ENCODE results near the gene SPNS3. TPM values are rescaled to one million over a fixed set of nuclear protein-coding genes. Genes with fewer than 3 reads are reported as not detected.

SPNS3 gene
- total and polyA plus RNA-seq, 2 of the 4 experiments (the other 2 are of a cell fraction), result 0.18 TPM; not detected in 1

DNA sequence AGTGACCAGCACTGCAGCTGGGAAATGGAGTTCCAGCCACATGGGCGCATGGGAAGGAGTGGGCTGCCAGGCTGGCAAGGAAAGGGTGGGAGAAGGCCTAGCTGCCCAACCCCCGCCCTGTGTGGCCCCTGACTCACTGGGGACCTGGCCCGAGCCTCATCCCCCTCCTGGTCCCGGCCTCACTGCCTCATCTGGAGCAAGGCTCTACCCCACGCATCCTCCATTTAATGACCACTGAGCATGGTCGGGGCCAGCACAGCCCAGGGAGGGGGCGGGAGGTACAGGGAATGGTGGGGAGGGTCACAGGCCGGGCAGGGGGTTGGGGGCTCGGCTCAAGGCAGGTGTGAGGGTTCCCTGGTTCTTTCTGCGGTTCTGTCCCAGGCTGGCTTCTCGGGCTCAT, 81.0 kb downstream of the SPNS3 start:
- no peak overlapping the region for H2BK5ac ChIP-seq (ENCODE audit: low read depth, low read length, poor library complexity, severe bottlenecking)
- no peak overlapping the region for H3K56ac ChIP-seq (ENCODE audit: extremely low read depth, insufficient read depth, low read length)
- in situ Hi-C loops (cut with MboI; ENCODE audit: low sequenced_read_pairs) (no loop called here), dilution Hi-C loops (cut with HindIII; ENCODE audit: low sequenced_read_pairs, unreplicated experiment) (no loop called here), intact Hi-C loops (cut with micrococcal nuclease) (no loop called here)
- no TSS peak for BruUV-seq (replicated peaks)
- no peak overlapping the region for H3K27ac ChIP-seq (ENCODE audit: insufficient read depth, low read length)
- H2BK120ac ChIP-seq (ENCODE audit: low read depth, low read length), result no peak overlapping the region
- no peak overlapping the region for H3K18ac ChIP-seq (ENCODE audit: low read depth, low read length)
- H2AK5ac ChIP-seq (ENCODE audit: low read depth, low read length), result no peak overlapping the region
- H3K4ac ChIP-seq (ENCODE audit: low read depth, low read length), result no peak overlapping the region
- no peak for ATAC-seq (ENCODE audit: low read depth)
- H3K9me3 ChIP-seq (ENCODE audit: control insufficient read depth, insufficient read depth, low read length), result peaks cover 2% of the 10 kb centered on the region; the same call in 1 of the 2 replicates
- no peak overlapping the region for H3K4me2 ChIP-seq (ENCODE audit: low read depth, low read length)
- 83% methylated on average over 1 of the region's 11 CpGs; no CpG with 5 or more reads in 1 of the 2 experiments for WGBS, 2 experiments (ENCODE audit: extremely low coverage in 2 of 2, insufficient read length in 1 of 2)
- no peak overlapping the region for H2BK20ac ChIP-seq (ENCODE audit: low read depth, low read length)
- peaks cover 6% of the 10 kb centered on the region for H3K4me1 ChIP-seq (ENCODE audit: control insufficient read depth, insufficient read depth, low read length)
- no peak for DNase-seq
- no peak overlapping the region for H3K23ac ChIP-seq (ENCODE audit: low read depth, low read length)
- no peaks in the 10 kb centered on the region for H3K79me1 ChIP-seq (ENCODE audit: low read depth in 1 of 2, low read length in 2 of 2)
- no peak overlapping the region for H2AK9ac ChIP-seq (replicated peaks; ENCODE audit: low read depth, low read length, poor library complexity)
- no peak overlapping the region for H3K9ac ChIP-seq (ENCODE audit: low read depth, low read length)
- no peaks in the 10 kb centered on the region for H4K20me1 ChIP-seq (ENCODE audit: insufficient read depth, low read length)
- H3K27me3 ChIP-seq (ENCODE audit: control insufficient read depth, insufficient read depth, low read length), result peaks cover 21% of the 10 kb centered on the region; the same call in 1 of the 2 replicates
- no peak overlapping the region for H4K91ac ChIP-seq (ENCODE audit: insufficient read depth, low read depth, low read length)
- TF ChIP-seq CTCF (conservative IDR thresholded peaks at IDR 0.05; ENCODE audit: low read depth, low read length) (no peak), MAZ (IDR thresholded peaks at IDR 0.05; ENCODE audit: borderline replicate concordance, low read depth, low read length) (no peak), RCOR1 (IDR thresholded peaks at IDR 0.05; ENCODE audit: insufficient replicate concordance, low read length) (no peak), SMC3 (IDR thresholded peaks at IDR 0.05; ENCODE audit: low read depth, low read length) (no peak), MXI1 (IDR thresholded peaks at IDR 0.05; ENCODE audit: borderline replicate concordance, low read depth, low read length) (no peak), NFE2L2 (IDR thresholded peaks at IDR 0.05; ENCODE audit: low read depth, low read length) (no peak), CEBPB (IDR thresholded peaks at IDR 0.05; ENCODE audit: low read depth, low read length) (no peak), FOS (IDR thresholded peaks at IDR 0.05; ENCODE audit: low read depth, low read length) (no peak), ELK1 (IDR thresholded peaks at IDR 0.05; ENCODE audit: borderline replicate concordance, low read depth, low read length) (no peak), CHD1 (IDR thresholded peaks at IDR 0.05; ENCODE audit: low read depth, low read length) (no peak), POLR2A (IDR thresholded peaks at IDR 0.05; ENCODE audit: low read depth, low read length) (no peak)
- H3K9me1 ChIP-seq (ENCODE audit: insufficient read depth, low read length), result 0 out of 2 replicates have a peak, but pooled peaks cover 3% of the 10 kb centered on the region
- no peak overlapping the region for H4K8ac ChIP-seq (ENCODE audit: low read depth in 2 of 2, low read length in 2 of 2)
- no peak overlapping the region for H4K5ac ChIP-seq (ENCODE audit: low read depth, low read length)
- no peaks in the 10 kb centered on the region for H3K36me3 ChIP-seq (ENCODE audit: control insufficient read depth, insufficient read depth, low read length)
- H2BK15ac ChIP-seq (ENCODE audit: low read depth, low read length), result no peak overlapping the region
- no peak overlapping the region for H2AFZ ChIP-seq (replicated peaks; ENCODE audit: low read length, poor library complexity)
- ChIA-PET CTCF (no interaction called here), POLR2A (ENCODE audit: unreplicated experiment) (no interaction called here)
- H3K4me3 ChIP-seq (ENCODE audit: insufficient read depth, low read depth, low read length), result no peak overlapping the region
- H3K14ac ChIP-seq (replicated peaks; ENCODE audit: low read depth, low read length), result no peak overlapping the region

Measured in IMR-90 (cell line).